Measurements from ENCODE around the gene FAM3B.
A peak's percentile ranks its signal among the peaks of the same experiment; 100 is the strongest.

Gene FAM3B

GRCh38 chr21:41319273-41319672 lies 2.7 kb downstream of the FAM3B start:
- DNase-seq = no peak

DNA sequence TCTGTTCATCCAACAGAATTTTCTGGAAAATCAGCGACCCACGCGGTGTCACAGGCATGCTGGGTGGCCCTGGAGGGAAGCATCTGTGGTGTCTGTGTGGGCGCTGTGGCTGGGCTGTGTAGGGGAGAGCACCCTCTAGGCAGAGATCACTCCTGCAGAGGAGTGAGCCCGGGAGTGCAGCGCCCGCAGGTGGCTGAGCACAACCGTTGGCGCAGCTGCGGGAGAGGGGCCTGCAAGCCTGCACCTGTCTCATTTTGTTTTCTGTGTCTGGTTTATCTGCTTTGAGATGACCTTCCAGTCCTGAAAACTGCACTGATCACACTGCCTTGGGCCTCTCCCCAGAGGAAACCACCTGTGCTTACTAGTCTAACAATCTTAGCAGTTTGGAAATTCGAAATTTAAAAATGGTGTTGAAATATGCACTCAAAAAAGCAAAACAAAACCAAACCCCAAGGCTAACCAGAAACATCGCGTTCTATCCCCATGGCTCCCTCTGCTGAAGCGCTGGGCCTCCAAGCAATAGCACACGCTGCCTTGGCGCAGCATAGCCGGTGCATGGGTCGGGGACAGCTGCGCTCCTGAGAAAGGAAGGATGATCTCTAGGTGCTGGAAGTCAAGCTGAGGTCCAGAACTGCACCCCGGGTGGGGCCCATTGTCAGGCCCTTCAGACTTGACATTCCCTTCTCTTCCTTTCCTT lies 4.8 kb downstream of the FAM3B start:
- DNase-seq = peak; percentile 27 to 61 (median 52)

- peak in 1 of 3 experiments; percentile 33 for DNase-seq
Measured at GRCh38 chr21:41321908-41322495, 5.4 kb downstream of the FAM3B start.

DNA sequence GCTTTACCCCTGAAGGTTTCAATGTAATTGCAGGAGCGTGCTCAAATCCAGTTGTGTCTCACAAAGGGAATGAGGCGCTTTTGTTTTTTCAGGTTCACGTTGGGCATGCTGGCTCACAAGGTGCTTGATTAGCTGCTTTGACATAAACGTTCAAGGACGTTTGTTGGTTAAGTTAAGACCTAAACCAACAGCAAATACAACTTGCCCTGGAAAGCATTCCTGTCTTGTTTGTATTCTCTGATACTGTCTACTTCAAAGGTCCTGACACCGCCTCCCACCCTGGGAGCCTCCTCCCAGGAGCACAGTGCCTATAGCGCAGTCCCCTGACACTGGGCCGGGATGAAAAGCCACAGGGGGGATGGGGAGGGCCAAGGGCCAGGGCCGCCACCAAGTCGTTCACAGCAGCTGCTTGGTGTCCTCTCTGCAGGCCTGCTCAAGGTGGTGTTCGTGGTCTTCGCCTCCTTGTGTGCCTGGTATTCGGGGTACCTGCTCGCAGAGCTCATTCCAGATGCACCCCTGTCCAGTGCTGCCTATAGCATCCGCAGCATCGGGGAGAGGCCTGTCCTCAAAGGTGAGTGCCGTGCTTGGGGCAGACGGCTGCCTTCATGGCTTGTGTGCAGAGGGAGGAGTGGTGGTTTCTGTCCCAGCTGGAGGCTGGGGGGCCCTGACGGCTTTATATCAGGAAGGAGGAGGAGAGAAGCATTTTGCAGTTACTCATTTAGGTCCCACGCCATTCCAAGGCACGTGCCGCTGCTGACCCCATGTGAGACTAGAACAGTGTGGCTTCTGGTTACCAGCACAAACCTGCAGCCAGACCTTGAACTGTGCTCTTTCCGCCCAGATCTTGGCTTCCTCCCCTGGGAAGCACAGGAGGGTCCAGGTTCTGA lies 6.1 kb downstream of the FAM3B start:
- peak in 1 of 3 experiments; percentile 33 for DNase-seq

GRCh38 chr21:41325138-41325912 lies 8.7 kb downstream of the FAM3B start:
- no peak for DNase-seq

DNA sequence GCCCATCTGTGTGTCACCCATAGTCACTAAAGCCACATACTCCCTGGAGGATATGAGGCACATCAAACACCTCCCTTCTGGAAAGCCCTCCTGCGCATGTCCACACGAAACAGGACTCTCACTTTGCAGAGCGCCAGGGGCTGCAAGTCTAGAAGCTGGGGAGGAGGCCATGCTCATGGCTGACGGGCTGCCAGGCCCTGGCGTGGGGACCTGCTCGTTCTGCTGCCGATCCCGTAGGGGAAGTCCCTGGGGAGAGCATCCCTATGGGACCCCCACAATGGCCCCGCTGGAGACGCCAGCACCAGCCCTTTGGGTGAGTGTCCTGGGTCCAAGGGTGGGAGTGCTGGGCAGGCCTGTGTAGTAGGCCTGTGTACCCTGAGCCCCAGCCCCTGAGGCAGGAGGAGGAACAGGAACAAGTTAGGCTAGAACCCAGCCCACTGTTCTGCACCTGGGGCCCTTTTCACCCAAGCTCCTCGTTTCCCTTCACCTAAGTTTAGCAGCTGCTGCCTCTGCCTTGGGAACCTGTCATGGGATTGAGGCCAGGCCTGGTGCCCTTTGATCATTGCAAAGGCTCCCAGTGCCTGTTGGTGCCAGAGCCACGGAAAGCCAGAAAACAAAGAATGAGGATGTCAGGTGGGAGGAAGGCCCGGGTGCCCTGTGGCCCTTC lies 9.9 kb downstream of the FAM3B start:
- DNase-seq = no peak

DNA sequence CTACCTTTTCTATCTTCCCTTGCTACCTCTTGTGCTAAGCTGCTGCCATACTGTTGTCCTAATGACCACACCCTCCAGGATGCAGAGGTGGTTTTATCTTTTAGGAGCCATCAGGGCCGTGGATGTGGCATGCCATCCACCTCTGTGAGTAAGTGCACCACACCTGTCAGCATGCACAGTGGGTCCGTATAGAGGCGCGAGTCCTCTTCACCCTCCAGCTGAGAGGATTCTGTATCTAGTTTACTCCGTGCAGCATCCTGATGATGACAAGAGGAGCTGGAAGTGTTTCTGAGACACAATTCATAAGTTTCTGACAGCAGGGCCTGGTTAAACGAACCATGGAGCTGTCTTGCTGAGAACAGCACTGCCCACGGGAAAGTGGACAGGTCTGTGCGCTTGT lies 11.2 kb downstream of the FAM3B start:
- no peak for DNase-seq

DNA sequence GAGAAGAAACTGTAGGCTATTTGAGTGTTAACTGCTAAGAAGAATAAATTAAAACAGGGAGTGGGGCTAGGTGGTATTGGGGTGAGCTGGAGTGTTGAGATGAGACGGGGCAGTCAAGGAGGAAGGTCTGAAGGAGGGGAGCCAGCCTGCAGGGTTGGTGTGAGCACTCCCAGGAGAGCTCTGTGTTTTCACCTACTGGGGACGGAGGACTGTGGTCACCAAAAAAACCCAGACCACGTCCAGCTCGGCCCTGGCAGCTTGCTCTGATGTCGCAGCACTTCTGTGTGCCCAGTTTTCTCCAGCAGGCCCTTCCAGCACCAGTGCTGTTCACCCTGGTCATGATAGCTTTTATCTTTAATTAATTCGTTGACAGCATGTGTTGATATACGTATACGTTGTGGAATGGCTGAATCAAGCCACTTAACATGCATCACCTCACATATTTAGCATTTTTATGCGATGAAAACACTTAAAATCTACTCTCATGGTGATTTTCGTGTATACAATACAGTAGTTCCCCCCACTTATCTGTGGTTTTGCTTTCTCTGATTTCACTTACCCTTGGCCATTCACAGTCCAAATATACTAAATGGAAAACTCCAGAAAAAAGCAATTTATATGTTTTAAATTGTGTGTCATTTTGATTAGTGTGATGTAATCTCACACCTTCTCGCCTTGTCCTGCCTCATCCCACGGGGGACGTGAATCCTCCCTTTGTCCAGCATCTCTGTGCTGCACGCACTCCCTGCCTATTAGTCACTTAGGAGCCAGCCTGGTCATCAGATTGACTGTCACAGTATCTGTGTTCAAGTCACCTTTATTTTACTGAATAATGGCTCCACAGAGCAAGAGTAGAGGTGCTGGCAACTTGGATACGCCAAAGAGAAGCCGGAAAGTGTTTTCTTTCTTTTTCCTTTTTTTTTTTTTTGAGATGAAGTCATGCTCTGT lies 12.3 kb downstream of the FAM3B start:
- DNase-seq = peak in 1 of 3 experiments; percentile 11

- no peak for DNase-seq
Measured at GRCh38 chr21:41333752-41334151, 17.2 kb downstream of the FAM3B start.

- no peak for DNase-seq
Measured at GRCh38 chr21:41337515-41337914, 20.9 kb downstream of the FAM3B start.

- peak in 1 of 3 experiments; percentile 76 for DNase-seq
Measured at GRCh38 chr21:41338455-41338854, 21.9 kb downstream of the FAM3B start.

GRCh38 chr21:41342035-41342434 lies 25.4 kb downstream of the FAM3B start:
- no peak for DNase-seq

DNA sequence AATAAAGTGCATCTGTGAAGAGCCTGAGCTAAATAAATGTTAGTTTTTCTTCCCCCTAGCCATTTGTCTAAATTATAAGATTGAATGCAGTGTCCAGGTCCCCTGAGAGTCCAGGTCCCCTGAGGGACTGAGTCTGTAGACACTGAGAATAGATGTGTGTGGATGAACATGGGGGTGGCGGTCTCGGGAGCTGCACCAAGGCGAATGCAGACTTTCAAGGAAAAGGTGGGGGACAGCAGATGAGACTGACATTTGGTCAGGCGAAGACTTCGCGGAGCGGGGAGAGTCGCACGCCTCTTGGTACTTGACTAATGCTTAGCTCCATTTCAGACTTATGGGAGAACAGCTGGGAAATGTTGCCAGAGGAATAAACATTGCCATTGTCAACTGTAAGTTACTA lies 27.5 kb downstream of the FAM3B start:
- DNase-seq = no peak

DNA sequence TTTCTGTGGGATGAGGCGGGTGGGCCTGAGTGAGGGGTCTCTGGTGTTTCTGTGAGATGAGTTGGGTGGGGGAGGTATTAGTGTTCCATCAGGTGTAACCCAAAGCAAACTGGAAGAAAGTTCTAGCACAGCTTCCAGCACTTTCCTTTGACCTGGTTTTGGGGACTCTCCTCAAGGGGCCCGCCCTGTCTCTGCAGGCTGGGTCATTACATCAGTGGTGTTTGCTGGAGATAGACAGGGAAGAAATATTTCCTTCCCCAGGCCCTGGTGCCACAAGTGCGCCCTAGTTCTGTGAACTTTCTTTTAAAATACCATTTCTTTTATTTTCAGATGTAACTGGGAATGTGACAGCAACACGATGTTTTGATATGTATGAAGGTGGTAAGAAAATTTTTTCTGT lies 28.8 kb downstream of the FAM3B start:
- no peak for DNase-seq

GRCh38 chr21:41345934-41346685 lies 29.5 kb downstream of the FAM3B start:
- DNase-seq = no peak

DNA sequence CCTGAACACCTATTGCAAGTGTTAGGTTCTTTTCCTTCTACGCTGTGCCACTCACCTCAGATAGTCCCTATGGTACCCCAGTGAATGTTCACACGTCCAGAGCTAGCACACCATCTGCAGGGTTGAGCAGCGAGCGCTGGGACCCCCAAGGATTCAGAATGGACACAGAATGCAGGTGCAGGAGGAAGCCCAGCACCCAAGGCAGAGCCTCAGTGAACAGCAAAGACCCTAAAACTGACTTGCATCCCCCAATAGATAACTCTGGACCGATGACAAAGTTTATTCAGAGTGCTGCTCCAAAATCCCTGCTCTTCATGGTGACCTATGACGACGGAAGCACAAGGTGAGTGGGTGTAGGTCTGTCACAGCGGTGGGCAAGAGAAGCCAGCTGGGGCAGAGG lies 30.2 kb downstream of the FAM3B start:
- no peak for DNase-seq

- DNase-seq = no peak
Measured at GRCh38 chr21:41348434-41348833, 31.8 kb downstream of the FAM3B start.

DNA sequence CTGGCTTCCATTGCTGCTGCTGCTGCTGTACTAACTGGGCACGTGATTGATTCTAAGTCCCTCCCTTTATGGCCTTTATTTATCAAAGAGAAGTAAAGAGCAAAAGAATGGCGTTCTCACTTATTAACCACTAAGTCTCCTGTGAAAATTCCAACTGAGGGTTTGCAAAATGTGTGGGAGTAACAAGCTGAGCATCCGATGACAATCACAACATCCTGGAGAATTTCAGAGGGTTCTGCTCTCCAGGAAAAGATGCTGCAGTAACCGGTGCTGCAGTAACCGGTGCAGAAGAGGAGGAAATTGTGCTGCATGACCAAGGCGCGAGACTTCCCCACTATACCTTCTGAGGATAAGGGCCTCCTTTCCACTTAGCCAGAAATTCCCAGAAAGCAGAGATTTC lies 32.5 kb downstream of the FAM3B start:
- no peak for DNase-seq

GRCh38 chr21:41349619-41350390 lies 33.2 kb downstream of the FAM3B start:
- DNase-seq = no peak

Data from NCI-H1417 (cell line).